Naive thymus-derived CD4-positive, alpha-beta T cell (primary cell): ENCODE results near the gene CDKL4. TPM values are rescaled to one million over a fixed set of nuclear protein-coding genes. Genes with fewer than 3 reads are reported as not detected.

ENCODE experiments used
- ATAC-seq: fragments of 150-1000 bp; cut with Tn5 transposase; 2 replicates; pipeline ENCODE4 v1.10.0; 2021; ENCODE audit warnings: mild to moderate bottlenecking, moderate library complexity
- CTCF ChIA-PET: fragments of 350-600 bp; sonication (Branson Sonifier 250); formaldehyde crosslinking; loops from one replicate; lab custom pipeline; 2021; ENCODE audit warnings: antibody characterized with exemption; lab: Charles Lee
- POLR2A ChIA-PET: fragments of 350-600 bp; sonication (Branson Sonifier 250); formaldehyde crosslinking; loops from one replicate; lab custom pipeline; 2021; ENCODE audit warnings: antibody characterized with exemption, inconsistent platforms; lab: Charles Lee
- DNase-seq, 9 donors: peaks; one replicate each; pipeline versions ENCODE4 v3.0.0 to v3.0.0-alpha.2; 2020 to 2022; ENCODE audit warnings: mixed read lengths in 1 of 9
- H3K27ac ChIP-seq: one replicate; pipeline ENCODE4 v1.7.0; 2013; ENCODE audit warnings: mild to moderate bottlenecking, low read depth, low read length, moderate library complexity
- H3K27me3 ChIP-seq, 2 donors: one replicate each; pipeline ENCODE4 v1.7.0; 2013; ENCODE audit warnings: low read length in 2 of 2, mild to moderate bottlenecking in 2 of 2, moderate library complexity in 2 of 2; ENCODE audit not compliant: control insufficient read depth in 2 of 2, insufficient read depth in 2 of 2
- H3K36me3 ChIP-seq, 3 experiments: 1 replicate in 2 of 3; 2 replicates in 1 of 3; pipeline ENCODE4 v1.7.0; 2013; ENCODE audit warnings: low read length in 3 of 3, mild to moderate bottlenecking in 3 of 3, moderate library complexity in 1 of 3; ENCODE audit not compliant: insufficient read depth in 3 of 3, control insufficient read depth in 2 of 3
- H3K4me1 ChIP-seq, 2 donors: one replicate each; pipeline ENCODE4 v1.7.0; 2013; ENCODE audit warnings: low read length in 2 of 2, mild to moderate bottlenecking in 2 of 2, moderate library complexity in 1 of 2; ENCODE audit not compliant: control insufficient read depth in 2 of 2, insufficient read depth in 2 of 2
- H3K4me3 ChIP-seq: 2 replicates; pipeline ENCODE4 v1.7.0; 2013; ENCODE audit warnings: mild to moderate bottlenecking, low read length
- H3K9me3 ChIP-seq, 3 experiments: 1 replicate in 2 of 3; 2 replicates in 1 of 3; pipeline ENCODE4 v1.7.0; 2013; ENCODE audit warnings: low read length in 3 of 3; ENCODE audit not compliant: control insufficient read depth in 2 of 3
- H3K27ac Mint-ChIP-seq, 9 donors: one replicate each; pipeline ENCODE4 v1.8.0; 2020 to 2022; ENCODE audit warnings: mixed read lengths in 9 of 9, mild to moderate bottlenecking in 8 of 9, moderate library complexity in 5 of 9, inconsistent platforms in 2 of 9
- H3K27me3 Mint-ChIP-seq, 5 donors: one replicate each; pipeline ENCODE4 v1.8.0; 2021 to 2022; ENCODE audit warnings: mixed read lengths in 5 of 5, mild to moderate bottlenecking in 1 of 5
- H3K36me3 Mint-ChIP-seq, 5 donors: one replicate each; pipeline ENCODE4 v1.8.0; 2020 to 2022; ENCODE audit warnings: mixed read lengths in 5 of 5, mild to moderate bottlenecking in 3 of 5, inconsistent platforms in 1 of 5
- H3K4me1 Mint-ChIP-seq, 7 donors: one replicate each; pipeline ENCODE4 v1.8.0; 2020 to 2022; ENCODE audit warnings: mixed read lengths in 7 of 7, mild to moderate bottlenecking in 3 of 7, inconsistent platforms in 1 of 7
- H3K4me3 Mint-ChIP-seq, 10 donors: one replicate each; pipeline ENCODE4 v1.8.0; 2020 to 2022; ENCODE audit warnings: mild to moderate bottlenecking in 10 of 10, mixed read lengths in 10 of 10, moderate library complexity in 6 of 10, inconsistent platforms in 2 of 10
- H3K9me3 Mint-ChIP-seq, 11 donors: one replicate each; pipeline ENCODE4 v1.8.0; 2020 to 2022; ENCODE audit warnings: mixed read lengths in 11 of 11, mild to moderate bottlenecking in 4 of 11, inconsistent platforms in 1 of 11, moderate library complexity in 1 of 11
- intact Hi-C, 2 donors: fragments of 100-400 bp; cut with micrococcal nuclease; formaldehyde crosslinking; loops; one replicate each; pipeline ENCODE4 v1.15.1; 2023
- polyA plus RNA-seq, 2 donors: library from polyadenylated mRNA; unstranded; fragments of 300-500 nt; fragmentation: Illumina TruSeq; gene quantifications; one replicate each; pipeline ENCODE4 v1.2.3, GENCODE V29; 2021
- total RNA-seq, 6 experiments: library from RNA in 5 of 6; stranded (reverse) in 5 of 6; gene quantifications; 1 replicate in 5 of 6; 2 replicates in 1 of 6; pipeline ENCODE4 v1.2.3 and lab custom pipeline; 2021 to 2026

Gene CDKL4
- total RNA-seq (under 1 TPM in 1 of 5 experiments, not detected in 4; 0.82 TPM), polyA plus RNA-seq (not detected), total RNA-seq (lab: John Stamatoyannopoulos, UW) (not detected)

- Histone ChIP-seq H3K27me3 (no peaks in the 10 kb centered on the region), H3K36me3 (no peaks in the 10 kb centered on the region), H3K4me1 (no peaks in the 10 kb centered on the region), H3K4me3 (peak within 1 kb of the TSS; percentile 56), H3K9me3 (no peaks in the 10 kb centered on the region), H3K27ac (no peak within 1 kb of the TSS)
- Mint-ChIP-seq H3K4me1 (peaks cover 0 to 31% (median 21%) of the 10 kb centered on the region in 7 donors), H3K9me3 (peaks cover 0 to 2% (median 0%) of the 10 kb centered on the region in 11 donors), H3K4me3 (peak within 1 kb of the TSS; percentile 80 to 92 (median 87)), H3K27me3 (no peaks in the 10 kb centered on the region), H3K27ac (peak within 1 kb of the TSS in 8 of 9 donors; percentile 50 to 88 (median 70)), H3K36me3 (peaks cover 0 to under 1% (median 0%) of the 10 kb centered on the region in 5 donors)
- ChIA-PET CTCF (interaction anchor here (2.1 kb wide), 1 partner anchor 296 kb away, joined by 5 read pairs; no protein-coding TSS in a partner anchor), POLR2A (no interaction called here)
- ATAC-seq (peak; percentile 75), DNase-seq (peak in 7 of 9 donors; percentile 24 to 56 (median 43))
- intact Hi-C loops, result loop anchor here in 1 of 2 donors (2.0 kb wide), 1 partner anchor 15 kb away; no protein-coding TSS in a partner anchor
Observed at GRCh38 chr2:39243469-39244123, at the start of gene CDKL4. Gene CDKL4 (minus strand): TSS chr2:39243970.

DNA sequence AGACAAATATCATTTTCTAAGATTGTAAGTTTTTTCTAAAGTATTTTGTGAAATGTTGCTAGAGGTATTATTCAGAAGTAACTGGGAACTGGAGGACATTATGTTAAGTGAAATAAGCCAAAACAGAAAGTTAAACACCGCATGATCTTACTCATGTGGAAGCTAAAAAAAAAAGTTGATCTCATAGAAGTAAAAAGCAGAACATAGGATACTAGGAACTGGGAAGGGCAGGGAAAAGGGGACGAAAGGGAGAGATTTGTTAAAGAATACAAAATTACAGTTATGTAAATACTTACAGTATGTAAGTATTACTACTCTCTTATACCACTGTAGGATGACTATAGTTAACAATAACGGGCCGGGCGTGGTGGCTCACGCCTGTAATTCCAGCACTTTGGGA lies 46.7 kb upstream of the CDKL4 start:
- H3K27ac Mint-ChIP-seq, result no peak overlapping the region
- POLR2A ChIA-PET, result interaction anchor here (0.7 kb wide), 1 partner anchor 160 kb away, joined by 6 read pairs; no protein-coding TSS in a partner anchor
- CTCF ChIA-PET, result no interaction called here
- H3K36me3 ChIP-seq, result peaks cover 0 to 16% (median 5%) of the 10 kb centered on the region in 3 experiments
- no peaks in the 10 kb centered on the region for H3K4me1 Mint-ChIP-seq
- ATAC-seq (no peak), DNase-seq (no peak)
- no peaks in the 10 kb centered on the region for H3K9me3 ChIP-seq
- intact Hi-C loops, result no loop called here
- no peak overlapping the region for H3K27ac ChIP-seq
- H3K27me3 ChIP-seq, result no peaks in the 10 kb centered on the region
- no peak overlapping the region for H3K4me3 Mint-ChIP-seq
- no peak overlapping the region for H3K4me3 ChIP-seq
- H3K36me3 Mint-ChIP-seq, result peaks cover 0 to 35% (median 18%) of the 10 kb centered on the region in 5 donors
- H3K27me3 Mint-ChIP-seq, result no peaks in the 10 kb centered on the region
- H3K4me1 ChIP-seq, result no peaks in the 10 kb centered on the region
- H3K9me3 Mint-ChIP-seq, result no peaks in the 10 kb centered on the region

DNA sequence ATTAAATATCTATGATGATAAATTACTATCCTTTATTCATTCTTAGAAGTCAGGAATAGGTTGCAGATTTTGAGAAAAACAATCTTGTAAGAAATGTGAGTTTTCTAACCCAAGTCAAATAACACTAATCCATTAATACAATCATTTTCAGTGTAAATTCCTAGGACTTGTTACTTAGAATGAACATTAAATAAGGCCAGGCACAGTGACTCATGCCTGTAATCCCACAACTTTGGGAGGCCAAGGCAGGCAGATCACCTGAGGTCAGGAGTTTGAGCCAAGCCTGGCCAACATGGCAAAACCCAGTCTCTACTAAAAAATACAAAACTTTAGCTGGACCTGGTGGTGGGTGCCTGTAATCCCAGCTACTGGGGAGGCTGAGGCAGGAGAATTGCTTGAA lies 45.8 kb upstream of the CDKL4 start:
- no peaks in the 10 kb centered on the region for H3K9me3 Mint-ChIP-seq
- H3K4me1 Mint-ChIP-seq, result no peaks in the 10 kb centered on the region
- ChIA-PET CTCF (no interaction called here), POLR2A (interaction anchor here (0.7 kb wide), 1 partner anchor 159 kb away, joined by 6 read pairs; no protein-coding TSS in a partner anchor)
- intact Hi-C loops, result no loop called here
- no peak for ATAC-seq
- Histone ChIP-seq H3K4me1 (no peaks in the 10 kb centered on the region), H3K36me3 (peaks cover 0 to 16% (median 5%) of the 10 kb centered on the region in 3 experiments), H3K4me3 (no peak overlapping the region), H3K9me3 (no peaks in the 10 kb centered on the region), H3K27ac (no peak overlapping the region), H3K27me3 (no peaks in the 10 kb centered on the region)
- no peaks in the 10 kb centered on the region for H3K27me3 Mint-ChIP-seq
- H3K4me3 Mint-ChIP-seq, result no peak overlapping the region
- DNase-seq, result no peak
- H3K36me3 Mint-ChIP-seq, result peaks cover 0 to 35% (median 18%) of the 10 kb centered on the region in 5 donors
- H3K27ac Mint-ChIP-seq, result no peak overlapping the region

GRCh38 chr2:39283561-39283960 lies 39.8 kb upstream of the CDKL4 start:
- ATAC-seq (no peak), DNase-seq (no peak)
- Histone ChIP-seq H3K27me3 (no peaks in the 10 kb centered on the region), H3K4me1 (no peaks in the 10 kb centered on the region), H3K36me3 (peaks cover 0 to 19% (median 8%) of the 10 kb centered on the region in 3 experiments), H3K4me3 (no peak overlapping the region), H3K9me3 (no peaks in the 10 kb centered on the region), H3K27ac (no peak overlapping the region)
- Mint-ChIP-seq H3K9me3 (no peaks in the 10 kb centered on the region), H3K4me1 (no peaks in the 10 kb centered on the region), H3K27me3 (no peaks in the 10 kb centered on the region), H3K36me3 (peaks cover 0 to 19% (median 9%) of the 10 kb centered on the region in 5 donors), H3K27ac (no peak overlapping the region), H3K4me3 (no peak overlapping the region)
- ChIA-PET POLR2A (no interaction called here), CTCF (no interaction called here)
- intact Hi-C loops, result no loop called here

GRCh38 chr2:39281391-39281790 lies 37.6 kb upstream of the CDKL4 start:
- Histone ChIP-seq H3K4me1 (no peaks in the 10 kb centered on the region), H3K27ac (no peak overlapping the region), H3K9me3 (no peaks in the 10 kb centered on the region), H3K27me3 (no peaks in the 10 kb centered on the region), H3K36me3 (peaks cover under 1 to 24% (median 3%) of the 10 kb centered on the region in 3 experiments), H3K4me3 (no peak overlapping the region)
- no peaks in the 10 kb centered on the region for H3K9me3 Mint-ChIP-seq
- no peak overlapping the region for H3K27ac Mint-ChIP-seq
- no peaks in the 10 kb centered on the region for H3K4me1 Mint-ChIP-seq
- no peak overlapping the region for H3K4me3 Mint-ChIP-seq
- ChIA-PET CTCF (no interaction called here), POLR2A (interaction anchor here (0.6 to 0.7 kb wide), 3 partner anchors 12 to 150 kb away, joined by 3 to 4 read pairs (median 3); no protein-coding TSS in a partner anchor)
- peaks cover 7 to 21% (median 19%) of the 10 kb centered on the region in 5 donors for H3K36me3 Mint-ChIP-seq
- ATAC-seq, result no peak
- intact Hi-C loops, result no loop called here
- no peaks in the 10 kb centered on the region for H3K27me3 Mint-ChIP-seq
- no peak for DNase-seq

DNA sequence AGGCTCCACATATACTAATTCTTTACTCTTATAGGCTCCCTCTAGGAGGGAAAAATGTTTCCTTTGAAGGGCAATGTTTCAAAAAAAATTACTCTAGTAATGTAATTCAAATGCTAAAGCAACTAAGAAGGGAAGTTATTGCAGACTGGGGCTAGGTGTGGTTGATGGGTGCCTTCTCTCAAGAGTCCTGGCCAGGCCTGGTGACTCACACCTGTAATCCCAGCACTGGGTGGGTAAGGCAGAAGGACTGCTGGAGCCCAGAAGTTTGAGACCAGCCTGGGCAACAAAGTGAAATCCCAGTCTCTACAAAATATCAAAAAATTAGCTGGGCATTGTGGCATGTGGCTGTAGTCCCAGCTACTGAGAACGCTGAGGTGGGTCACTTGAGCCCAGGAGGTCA lies 31.2 kb upstream of the CDKL4 start:
- Mint-ChIP-seq H3K36me3 (peaks cover 7 to 43% (median 24%) of the 10 kb centered on the region in 5 donors), H3K9me3 (no peaks in the 10 kb centered on the region)

More for the DNA sequence above, 31.2 kb upstream of the CDKL4 start:
- no peak overlapping the region for H3K4me3 Mint-ChIP-seq
- H3K36me3 ChIP-seq, result peaks cover 0 to 21% (median 5%) of the 10 kb centered on the region in 3 experiments
- no peaks in the 10 kb centered on the region for H3K27me3 ChIP-seq
- no peak overlapping the region for H3K4me3 ChIP-seq
- CTCF ChIA-PET, result interaction anchor here (0.9 kb wide), 1 partner anchor 10 kb away, joined by 3 read pairs; no protein-coding TSS in a partner anchor
- no peaks in the 10 kb centered on the region for H3K4me1 Mint-ChIP-seq
- POLR2A ChIA-PET, result no interaction called here
- no peaks in the 10 kb centered on the region for H3K9me3 ChIP-seq
- no peak for DNase-seq
- H3K27ac ChIP-seq, result no peak overlapping the region
- intact Hi-C loops, result no loop called here
- no peak for ATAC-seq
- H3K27ac Mint-ChIP-seq, result no peak overlapping the region
- H3K4me1 ChIP-seq, result no peaks in the 10 kb centered on the region
- H3K27me3 Mint-ChIP-seq, result no peaks in the 10 kb centered on the region
